Measurements from ENCODE around the gene OR2AP1. TPM values are rescaled to one million over a fixed set of nuclear protein-coding genes. Genes with fewer than 3 reads are reported as not detected.

Gene OR2AP1
- total and polyA plus RNA-seq, 2 donors (not counting 1 experiment from before 2014, with no cell fraction given), result 0.17 TPM; not detected in 1

- ATAC-seq (ENCODE audit: low read depth), result no peak
- Mint-ChIP-seq H3K27me3 (peaks cover 44% of the 10 kb centered on the region), H3K27ac (no peak overlapping the region), H3K4me1 (no peaks in the 10 kb centered on the region), H3K9me3 (ENCODE audit: insufficient read depth) (peaks cover 11% of the 10 kb centered on the region), H3K4me3 (no peak overlapping the region)
- Histone ChIP-seq H3K27ac (ENCODE audit: low read length in 2 of 2) (no peak overlapping the region), H3K36me3 (replicated peaks in 1 of 2; ENCODE audit: control extremely low read depth in 1 of 2, control insufficient read depth in 1 of 2, extremely low read depth in 1 of 2, insufficient read depth in 2 of 2, low read length in 1 of 2) (no peaks in the 10 kb centered on the region), H3K4me3 (ENCODE audit: control extremely low read depth in 1 of 5, extremely low read depth in 1 of 5, insufficient read depth in 1 of 5, low read depth in 2 of 5, low read length in 4 of 5) (no peak overlapping the region), H3K4me1 (ENCODE audit: control insufficient read depth in 2 of 2, insufficient read depth in 2 of 2, low read length in 2 of 2) (no peaks in the 10 kb centered on the region), H2AFZ (ENCODE audit: insufficient read depth, low read depth, low read length, poor library complexity, severe bottlenecking) (no peak overlapping the region), H3K9ac (ENCODE audit: low read length) (no peak overlapping the region), H3K79me2 (ENCODE audit: control insufficient read depth, insufficient read depth, low read length) (no peaks in the 10 kb centered on the region), H3K9me3 (ENCODE audit: control extremely low read depth in 1 of 3, control insufficient read depth in 2 of 3, insufficient read depth in 1 of 3, low read length in 2 of 3) (peaks cover 2 to 31% (median 9%) of the 10 kb centered on the region in 3 donors), H3K4me2 (replicated peaks; ENCODE audit: low read depth, low read length, poor library complexity, severe bottlenecking) (no peak overlapping the region), H4K20me1 (ENCODE audit: control insufficient read depth, insufficient read depth, low read length, poor library complexity, severe bottlenecking) (no peaks in the 10 kb centered on the region), H3K27me3 (replicated peaks in 1 of 4; ENCODE audit: control extremely low read depth in 1 of 4, control insufficient read depth in 3 of 4, insufficient read depth in 4 of 4, low read length in 3 of 4) (peaks cover 0 to 9% (median 1%) of the 10 kb centered on the region in 4 experiments)
- intact Hi-C loops (cut with micrococcal nuclease), result no loop called here
- no peak for DNase-seq
- POLR2A ChIA-PET, result no interaction called here
- CTCF ChIA-PET, result interaction anchor here (1.2 kb wide), 1 partner anchor 540 kb away, joined by 3 read pairs; no protein-coding TSS in a partner anchor
- TF ChIP-seq EZH2 (IDR thresholded peaks at IDR 0.05; ENCODE audit: borderline replicate concordance, insufficient read depth, low read depth, low read length, poor library complexity, severe bottlenecking) (no peak), CTCF (IDR thresholded peaks at IDR 0.05) (no peak)
- no CpG with 5 or more reads among the region's 2 CpGs for WGBS (ENCODE audit: insufficient coverage)
These were observed 40.4 kb downstream of the OR2AP1 start for GRCh38 chr12:55612646-55613045.

- H3K4me1 Mint-ChIP-seq, result no peaks in the 10 kb centered on the region
- H3K79me2 ChIP-seq (ENCODE audit: control insufficient read depth, insufficient read depth, low read length), result no peaks in the 10 kb centered on the region
- H3K27ac ChIP-seq (ENCODE audit: low read length in 2 of 2), result no peak overlapping the region
- no CpG with 5 or more reads among the region's 1 CpG for WGBS (ENCODE audit: insufficient coverage)
- peaks cover 50% of the 10 kb centered on the region for H3K27me3 Mint-ChIP-seq
- ATAC-seq (ENCODE audit: low read depth) (no peak), DNase-seq (no peak)
- H2AFZ ChIP-seq (ENCODE audit: insufficient read depth, low read depth, low read length, poor library complexity, severe bottlenecking), result no peak overlapping the region
- H3K4me3 ChIP-seq (ENCODE audit: control extremely low read depth in 1 of 5, extremely low read depth in 1 of 5, insufficient read depth in 1 of 5, low read depth in 2 of 5, low read length in 4 of 5), result no peak overlapping the region
- CTCF ChIA-PET, result interaction anchor here (0.9 to 8.6 kb wide), 3 partner anchors 41 to 427 kb away, joined by 3 to 95 read pairs (median 3); no protein-coding TSS in a partner anchor
- peaks cover 0 to 3% of the 10 kb centered on the region in 2 donors for H3K4me1 ChIP-seq (ENCODE audit: control insufficient read depth in 2 of 2, insufficient read depth in 2 of 2, low read length in 2 of 2)
- no peaks in the 10 kb centered on the region for H4K20me1 ChIP-seq (ENCODE audit: control insufficient read depth, insufficient read depth, low read length, poor library complexity, severe bottlenecking)
- no peaks in the 10 kb centered on the region for H3K36me3 ChIP-seq (replicated peaks in 1 of 2; ENCODE audit: control extremely low read depth in 1 of 2, control insufficient read depth in 1 of 2, extremely low read depth in 1 of 2, insufficient read depth in 2 of 2, low read length in 1 of 2)
- peaks cover 0 to 9% (median 1%) of the 10 kb centered on the region in 4 experiments for H3K27me3 ChIP-seq (replicated peaks in 1 of 4; ENCODE audit: control extremely low read depth in 1 of 4, control insufficient read depth in 3 of 4, insufficient read depth in 4 of 4, low read length in 3 of 4)
- TF ChIP-seq EZH2 (IDR thresholded peaks at IDR 0.05; ENCODE audit: borderline replicate concordance, insufficient read depth, low read depth, low read length, poor library complexity, severe bottlenecking) (no peak), CTCF (IDR thresholded peaks at IDR 0.05) (no peak)
- H3K9me3 Mint-ChIP-seq (ENCODE audit: insufficient read depth), result peaks cover 11% of the 10 kb centered on the region
- H3K4me3 Mint-ChIP-seq, result no peak overlapping the region
- H3K4me2 ChIP-seq (replicated peaks; ENCODE audit: low read depth, low read length, poor library complexity, severe bottlenecking), result no peak overlapping the region
- H3K9ac ChIP-seq (ENCODE audit: low read length), result no peak overlapping the region
- intact Hi-C loops (cut with micrococcal nuclease), result no loop called here
- H3K9me3 ChIP-seq (ENCODE audit: control extremely low read depth in 1 of 3, control insufficient read depth in 2 of 3, insufficient read depth in 1 of 3, low read length in 2 of 3), result peaks cover 2 to 31% (median 9%) of the 10 kb centered on the region in 3 donors
- POLR2A ChIA-PET, result no interaction called here
- no peak overlapping the region for H3K27ac Mint-ChIP-seq
These were observed 42.5 kb downstream of the OR2AP1 start for GRCh38 chr12:55614764-55615163.
